ENCODE results near the gene ABLIM1. TPM values are rescaled to one million over a fixed set of nuclear protein-coding genes. Genes with fewer than 3 reads are reported as not detected.

ABLIM1 gene
- total RNA-seq, 1 donor from 2014 or later, result 70.0 TPM

DNA sequence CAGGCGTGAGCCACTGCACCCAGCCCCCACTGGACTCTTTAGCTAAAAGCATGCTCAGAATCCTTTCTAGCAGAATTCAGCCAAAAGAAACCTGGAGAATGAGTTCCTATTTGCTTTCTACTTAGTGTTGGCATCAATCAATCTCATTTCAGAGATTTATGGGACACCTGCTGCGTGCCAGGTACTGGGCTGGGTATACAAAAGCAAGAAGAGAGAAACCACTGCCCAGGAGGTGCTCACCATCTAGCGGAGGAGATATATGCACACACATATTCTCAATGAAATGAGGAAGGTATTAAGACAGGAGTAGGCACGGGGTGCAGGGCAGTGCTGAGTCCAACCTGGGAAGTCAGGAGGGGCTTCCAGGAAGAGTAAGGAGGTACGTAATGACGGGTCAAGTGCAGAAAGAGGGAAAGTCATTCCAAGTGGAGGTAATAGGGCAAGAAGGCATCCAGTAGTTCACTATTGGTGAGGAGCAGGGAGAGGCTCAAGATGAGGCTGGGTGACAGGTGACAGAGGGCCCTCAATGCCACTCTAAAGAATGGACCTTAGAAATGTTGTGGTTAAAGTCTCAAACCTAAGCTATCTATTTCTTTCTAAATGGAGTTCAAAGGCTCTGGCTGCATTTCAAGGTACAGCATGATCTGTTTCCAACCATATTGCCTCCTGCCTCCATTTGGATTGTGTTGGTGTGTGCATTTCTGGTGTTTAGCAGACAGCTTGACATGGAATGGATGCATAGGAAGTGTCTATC lies 22.1 kb downstream of the ABLIM1 start:
- Mint-ChIP-seq H3K9me3 (ENCODE audit: unreplicated experiment) (no peaks in the 10 kb centered on the region), H3K4me1 (ENCODE audit: low read depth, unreplicated experiment) (peaks cover 63% of the 10 kb centered on the region), H3K27me3 (ENCODE audit: low read depth, unreplicated experiment) (no peaks in the 10 kb centered on the region), H3K36me3 (ENCODE audit: low read depth, unreplicated experiment) (peaks cover 2% of the 10 kb centered on the region), H3K4me3 (ENCODE audit: unreplicated experiment) (no peak overlapping the region), H3K27ac (ENCODE audit: unreplicated experiment) (no peak overlapping the region)
- Histone ChIP-seq H3K27me3 (ENCODE audit: insufficient read depth, low read length) (peaks cover 4% of the 10 kb centered on the region), H3K4me2 (ENCODE audit: low read length) (no peak overlapping the region), H3K79me2 (ENCODE audit: insufficient read depth, low read length) (no peaks in the 10 kb centered on the region), H3K9me3 (ENCODE audit: insufficient read depth, low read depth, low read length) (no peaks in the 10 kb centered on the region), H3K9ac (ENCODE audit: low read length) (no peak overlapping the region), H4K20me1 (ENCODE audit: insufficient read depth, low read length) (no peaks in the 10 kb centered on the region), H3K36me3 (ENCODE audit: insufficient read depth, low read length) (no peaks in the 10 kb centered on the region), H3K4me3 (ENCODE audit: insufficient read depth, low read depth, low read length) (no peak overlapping the region), H3K27ac (ENCODE audit: low read depth, low read length) (no peak overlapping the region), H3K4me1 (ENCODE audit: insufficient read depth, low read length) (peaks cover 62% of the 10 kb centered on the region), H2AFZ (ENCODE audit: low read depth, low read length) (no peak overlapping the region)
- TF ChIP-seq EZH2 (IDR thresholded peaks at IDR 0.05; ENCODE audit: insufficient read depth, low read length), result no peak
- TF ChIP-seq, protein P1, sequence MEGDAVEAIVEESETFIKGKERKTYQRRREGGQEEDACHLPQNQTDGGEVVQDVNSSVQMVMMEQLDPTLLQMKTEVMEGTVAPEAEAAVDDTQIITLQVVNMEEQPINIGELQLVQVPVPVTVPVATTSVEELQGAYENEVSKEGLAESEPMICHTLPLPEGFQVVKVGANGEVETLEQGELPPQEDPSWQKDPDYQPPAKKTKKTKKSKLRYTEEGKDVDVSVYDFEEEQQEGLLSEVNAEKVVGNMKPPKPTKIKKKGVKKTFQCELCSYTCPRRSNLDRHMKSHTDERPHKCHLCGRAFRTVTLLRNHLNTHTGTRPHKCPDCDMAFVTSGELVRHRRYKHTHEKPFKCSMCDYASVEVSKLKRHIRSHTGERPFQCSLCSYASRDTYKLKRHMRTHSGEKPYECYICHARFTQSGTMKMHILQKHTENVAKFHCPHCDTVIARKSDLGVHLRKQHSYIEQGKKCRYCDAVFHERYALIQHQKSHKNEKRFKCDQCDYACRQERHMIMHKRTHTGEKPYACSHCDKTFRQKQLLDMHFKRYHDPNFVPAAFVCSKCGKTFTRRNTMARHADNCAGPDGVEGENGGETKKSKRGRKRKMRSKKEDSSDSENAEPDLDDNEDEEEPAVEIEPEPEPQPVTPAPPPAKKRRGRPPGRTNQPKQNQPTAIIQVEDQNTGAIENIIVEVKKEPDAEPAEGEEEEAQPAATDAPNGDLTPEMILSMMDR (IDR thresholded peaks at IDR 0.05; ENCODE audit: insufficient read depth, low read depth, low read length), result no peak
- no peak for DNase-seq (ENCODE audit: low read depth)
- FAIRE-seq, result no peak

DNA sequence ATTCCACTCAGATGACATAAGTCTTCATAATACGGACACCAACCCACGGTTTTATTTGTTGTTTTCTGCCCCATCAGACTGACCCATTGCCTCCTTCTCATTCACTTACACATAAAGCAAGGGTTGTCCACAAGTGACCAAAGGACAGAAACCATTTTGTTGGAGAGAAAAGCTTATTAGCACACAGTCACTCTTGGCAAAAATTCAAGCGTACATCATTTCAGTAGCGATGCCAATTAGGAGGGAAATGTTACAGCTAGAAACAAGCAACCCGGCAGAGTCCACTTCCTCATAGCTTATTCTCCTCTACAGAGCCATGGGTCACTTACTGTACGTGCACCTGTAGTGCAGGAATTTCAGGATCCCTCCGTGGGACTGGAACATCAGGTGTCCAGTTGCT lies 23.0 kb downstream of the ABLIM1 start:
- Mint-ChIP-seq H3K27me3 (ENCODE audit: low read depth, unreplicated experiment) (no peaks in the 10 kb centered on the region), H3K36me3 (ENCODE audit: low read depth, unreplicated experiment) (peaks cover 2% of the 10 kb centered on the region), H3K4me1 (ENCODE audit: low read depth, unreplicated experiment) (peaks cover 68% of the 10 kb centered on the region), H3K27ac (ENCODE audit: unreplicated experiment) (peak overlapping the region; percentile 98), H3K4me3 (ENCODE audit: unreplicated experiment) (no peak overlapping the region), H3K9me3 (ENCODE audit: unreplicated experiment) (no peaks in the 10 kb centered on the region)
- Histone ChIP-seq H4K20me1 (ENCODE audit: insufficient read depth, low read length) (no peaks in the 10 kb centered on the region), H3K9me3 (ENCODE audit: insufficient read depth, low read depth, low read length) (no peaks in the 10 kb centered on the region), H3K36me3 (ENCODE audit: insufficient read depth, low read length) (no peaks in the 10 kb centered on the region), H2AFZ (ENCODE audit: low read depth, low read length) (no peak overlapping the region), H3K4me2 (ENCODE audit: low read length) (peak overlapping the region; percentile 78), H3K79me2 (ENCODE audit: insufficient read depth, low read length) (no peaks in the 10 kb centered on the region), H3K9ac (ENCODE audit: low read length) (peak overlapping the region; percentile 45), H3K27ac (ENCODE audit: low read depth, low read length) (peak overlapping the region; percentile 57), H3K4me1 (ENCODE audit: insufficient read depth, low read length) (peaks cover 62% of the 10 kb centered on the region), H3K4me3 (ENCODE audit: insufficient read depth, low read depth, low read length) (peak overlapping the region; percentile 30), H3K27me3 (ENCODE audit: insufficient read depth, low read length) (peaks cover 7% of the 10 kb centered on the region)
- no peak for FAIRE-seq
- DNase-seq (ENCODE audit: low read depth), result peak; percentile 43
- no peak for TF ChIP-seq EZH2 (IDR thresholded peaks at IDR 0.05; ENCODE audit: insufficient read depth, low read length)
- TF ChIP-seq, protein P1 (IDR thresholded peaks at IDR 0.05; ENCODE audit: insufficient read depth, low read depth, low read length), result no peak

GRCh38 chr10:114634609-114634979 lies 23.5 kb downstream of the ABLIM1 start:
- peak; percentile 80 for FAIRE-seq
- Histone ChIP-seq H3K79me2 (ENCODE audit: insufficient read depth, low read length) (no peaks in the 10 kb centered on the region), H3K9ac (ENCODE audit: low read length) (peak overlapping the region; percentile 71), H3K36me3 (ENCODE audit: insufficient read depth, low read length) (no peaks in the 10 kb centered on the region), H3K27ac (ENCODE audit: low read depth, low read length) (peak overlapping the region; percentile 84), H2AFZ (ENCODE audit: low read depth, low read length) (no peak overlapping the region), H3K4me1 (ENCODE audit: insufficient read depth, low read length) (peaks cover 57% of the 10 kb centered on the region), H3K4me2 (ENCODE audit: low read length) (peak overlapping the region; percentile 78), H3K9me3 (ENCODE audit: insufficient read depth, low read depth, low read length) (no peaks in the 10 kb centered on the region), H3K4me3 (ENCODE audit: insufficient read depth, low read depth, low read length) (peak overlapping the region; percentile 30), H3K27me3 (ENCODE audit: insufficient read depth, low read length) (peaks cover 7% of the 10 kb centered on the region), H4K20me1 (ENCODE audit: insufficient read depth, low read length) (no peaks in the 10 kb centered on the region)
- Mint-ChIP-seq H3K9me3 (ENCODE audit: unreplicated experiment) (no peaks in the 10 kb centered on the region), H3K4me3 (ENCODE audit: unreplicated experiment) (no peak overlapping the region), H3K36me3 (ENCODE audit: low read depth, unreplicated experiment) (peaks cover 5% of the 10 kb centered on the region), H3K27ac (ENCODE audit: unreplicated experiment) (peak overlapping the region; percentile 98), H3K27me3 (ENCODE audit: low read depth, unreplicated experiment) (no peaks in the 10 kb centered on the region), H3K4me1 (ENCODE audit: low read depth, unreplicated experiment) (peaks cover 70% of the 10 kb centered on the region)
- peak; percentile 95 for DNase-seq (ENCODE audit: low read depth)
- TF ChIP-seq EZH2 (IDR thresholded peaks at IDR 0.05; ENCODE audit: insufficient read depth, low read length), result no peak
- TF ChIP-seq, protein P1 (IDR thresholded peaks at IDR 0.05; ENCODE audit: insufficient read depth, low read depth, low read length), result no peak
